ENCODE data around the gene TMEM81. TPM values are rescaled to one million over a fixed set of nuclear protein-coding genes. Genes with fewer than 3 reads are reported as not detected.

The TMEM81 gene
- total RNA-seq, 1 experiment from 2014 or later: 4.3 TPM

DNA sequence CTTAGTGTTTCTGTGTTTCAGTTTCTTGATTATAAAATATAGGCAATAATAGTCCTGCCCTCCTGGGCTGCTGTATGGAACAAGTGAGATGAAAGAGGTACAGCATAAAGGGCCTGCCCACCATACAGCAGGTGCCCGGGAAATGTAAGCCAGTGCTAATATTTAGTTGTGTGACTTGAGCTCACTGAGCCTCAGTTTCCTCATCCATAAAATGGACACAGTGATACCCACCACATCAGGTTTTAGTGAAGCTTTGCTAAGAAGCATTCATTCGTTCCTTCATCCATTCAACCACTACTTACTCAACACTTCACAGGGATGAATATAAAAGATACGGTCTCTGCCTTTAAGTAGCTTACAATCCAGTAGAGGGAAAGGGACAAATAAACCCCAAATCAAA is 21.4 kb downstream of the TMEM81 start:
- H3K9me3 ChIP-seq: no peaks in the 10 kb centered on the region
- peaks cover 6% of the 10 kb centered on the region; the same call in 1 of the 2 replicates for H3K4me1 ChIP-seq
- no peak for DNase-seq
- Mint-ChIP-seq H3K9me3 (ENCODE audit: unreplicated experiment) (no peaks in the 10 kb centered on the region), H3K27ac (ENCODE audit: unreplicated experiment) (no peak overlapping the region), H3K4me1 (ENCODE audit: low read depth, unreplicated experiment) (no peaks in the 10 kb centered on the region), H3K27me3 (ENCODE audit: insufficient read depth, unreplicated experiment) (peaks cover 2% of the 10 kb centered on the region), H3K36me3 (ENCODE audit: insufficient read depth, unreplicated experiment) (no peaks in the 10 kb centered on the region), H3K4me3 (ENCODE audit: unreplicated experiment) (no peak overlapping the region)
- no peak overlapping the region for H3K4me3 ChIP-seq (ENCODE audit: low read depth, low read length)
- no peaks in the 10 kb centered on the region; the same call in 1 of the 2 replicates for H3K36me3 ChIP-seq (ENCODE audit: control insufficient read depth, insufficient read depth, low read length)
- intact Hi-C loops (cut with micrococcal nuclease; ENCODE audit: unreplicated experiment): no loop called here
- TF ChIP-seq, protein P1, sequence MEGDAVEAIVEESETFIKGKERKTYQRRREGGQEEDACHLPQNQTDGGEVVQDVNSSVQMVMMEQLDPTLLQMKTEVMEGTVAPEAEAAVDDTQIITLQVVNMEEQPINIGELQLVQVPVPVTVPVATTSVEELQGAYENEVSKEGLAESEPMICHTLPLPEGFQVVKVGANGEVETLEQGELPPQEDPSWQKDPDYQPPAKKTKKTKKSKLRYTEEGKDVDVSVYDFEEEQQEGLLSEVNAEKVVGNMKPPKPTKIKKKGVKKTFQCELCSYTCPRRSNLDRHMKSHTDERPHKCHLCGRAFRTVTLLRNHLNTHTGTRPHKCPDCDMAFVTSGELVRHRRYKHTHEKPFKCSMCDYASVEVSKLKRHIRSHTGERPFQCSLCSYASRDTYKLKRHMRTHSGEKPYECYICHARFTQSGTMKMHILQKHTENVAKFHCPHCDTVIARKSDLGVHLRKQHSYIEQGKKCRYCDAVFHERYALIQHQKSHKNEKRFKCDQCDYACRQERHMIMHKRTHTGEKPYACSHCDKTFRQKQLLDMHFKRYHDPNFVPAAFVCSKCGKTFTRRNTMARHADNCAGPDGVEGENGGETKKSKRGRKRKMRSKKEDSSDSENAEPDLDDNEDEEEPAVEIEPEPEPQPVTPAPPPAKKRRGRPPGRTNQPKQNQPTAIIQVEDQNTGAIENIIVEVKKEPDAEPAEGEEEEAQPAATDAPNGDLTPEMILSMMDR (IDR thresholded peaks at IDR 0.05; ENCODE audit: insufficient read depth in 1 of 2, low read depth in 1 of 2, low read length in 1 of 2, severe bottlenecking in 1 of 2, unreplicated experiment in 1 of 2): no peak
- no TSS peak for BruUV-seq (replicated peaks)
- CTCF ChIA-PET: interaction anchor here (1.8 kb wide), 1 partner anchor 87 kb away, joined by 40 read pairs; no protein-coding TSS in a partner anchor
- no peaks in the 10 kb centered on the region for H3K27me3 ChIP-seq (replicated peaks; ENCODE audit: control insufficient read depth, insufficient read depth, low read length)
- POLR2A ChIA-PET: no interaction called here

DNA sequence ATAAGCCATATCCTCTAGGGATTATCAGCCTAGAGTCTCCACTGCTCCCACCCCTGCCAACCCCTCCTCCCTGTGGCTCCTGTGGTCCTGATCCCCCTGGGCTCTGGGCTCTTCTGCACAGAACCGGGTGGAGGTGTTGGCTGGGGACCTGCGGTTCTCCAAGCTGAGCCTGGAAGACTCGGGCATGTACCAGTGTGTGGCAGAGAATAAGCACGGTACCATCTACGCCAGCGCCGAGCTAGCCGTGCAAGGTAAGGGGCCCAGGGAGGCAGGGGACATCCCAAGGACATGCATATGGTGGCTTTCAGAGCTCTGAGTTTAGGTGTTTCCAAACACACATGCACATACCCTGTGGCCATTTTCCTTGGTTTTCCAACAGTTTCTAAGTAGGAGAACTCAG is 21.9 kb downstream of the TMEM81 start:
- no peaks in the 10 kb centered on the region for H3K9me3 Mint-ChIP-seq (ENCODE audit: unreplicated experiment)
- no peak overlapping the region for H3K4me3 Mint-ChIP-seq (ENCODE audit: unreplicated experiment)
- no peak overlapping the region for H3K4me3 ChIP-seq (ENCODE audit: low read depth, low read length)
- H3K27me3 Mint-ChIP-seq (ENCODE audit: insufficient read depth, unreplicated experiment): peaks cover 2% of the 10 kb centered on the region
- ChIA-PET CTCF (interaction anchor here (0.6 to 3.6 kb wide), 10 partner anchors 23 to 384 kb away, joined by 3 to 191 read pairs (median 10); no protein-coding TSS in a partner anchor), POLR2A (no interaction called here)
- no TSS peak for BruUV-seq (replicated peaks)
- TF ChIP-seq, protein P1 (IDR thresholded peaks at IDR 0.05; ENCODE audit: insufficient read depth in 1 of 2, low read depth in 1 of 2, low read length in 1 of 2, severe bottlenecking in 1 of 2, unreplicated experiment in 1 of 2): no peak
- no peak for DNase-seq
- H3K4me1 Mint-ChIP-seq (ENCODE audit: low read depth, unreplicated experiment): no peaks in the 10 kb centered on the region
- H3K27me3 ChIP-seq (replicated peaks; ENCODE audit: control insufficient read depth, insufficient read depth, low read length): no peaks in the 10 kb centered on the region
- H3K27ac Mint-ChIP-seq (ENCODE audit: unreplicated experiment): no peak overlapping the region
- intact Hi-C loops (cut with micrococcal nuclease; ENCODE audit: unreplicated experiment): no loop called here
- H3K4me1 ChIP-seq: peaks cover 6% of the 10 kb centered on the region; the same call in 1 of the 2 replicates
- no peaks in the 10 kb centered on the region; the same call in 1 of the 2 replicates for H3K36me3 ChIP-seq (ENCODE audit: control insufficient read depth, insufficient read depth, low read length)
- no peaks in the 10 kb centered on the region for H3K9me3 ChIP-seq
- no peaks in the 10 kb centered on the region for H3K36me3 Mint-ChIP-seq (ENCODE audit: insufficient read depth, unreplicated experiment)

DNA sequence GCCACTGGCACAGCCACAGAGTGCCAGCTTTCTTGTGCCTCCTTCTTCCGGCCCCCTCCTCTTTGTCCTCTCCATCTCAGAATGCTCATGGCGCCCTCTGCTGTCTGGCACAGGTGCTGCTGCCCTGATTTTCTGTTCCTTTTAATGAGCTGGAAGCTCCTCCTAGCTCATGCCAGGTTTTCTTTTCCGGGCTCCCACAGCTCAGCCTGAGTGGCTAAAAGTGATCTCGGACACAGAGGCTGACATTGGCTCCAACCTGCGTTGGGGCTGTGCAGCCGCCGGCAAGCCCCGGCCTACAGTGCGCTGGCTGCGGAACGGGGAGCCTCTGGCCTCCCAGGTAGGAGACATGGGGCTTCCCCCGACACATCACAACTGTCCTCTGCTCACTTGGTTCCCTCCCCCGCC is 22.6 kb downstream of the TMEM81 start:
- Mint-ChIP-seq H3K36me3 (ENCODE audit: insufficient read depth, unreplicated experiment) (no peaks in the 10 kb centered on the region), H3K9me3 (ENCODE audit: unreplicated experiment) (no peaks in the 10 kb centered on the region), H3K27ac (ENCODE audit: unreplicated experiment) (no peak overlapping the region), H3K4me1 (ENCODE audit: low read depth, unreplicated experiment) (no peaks in the 10 kb centered on the region), H3K4me3 (ENCODE audit: unreplicated experiment) (no peak overlapping the region), H3K27me3 (ENCODE audit: insufficient read depth, unreplicated experiment) (peaks cover 2% of the 10 kb centered on the region)
- ChIA-PET POLR2A (interaction anchor here (0.5 to 0.6 kb wide), 2 partner anchors 72 to 239 kb away, joined by 3 to 6 read pairs; no protein-coding TSS in a partner anchor), CTCF (interaction anchor here (0.6 to 3.6 kb wide), 55 partner anchors 9 to 618 kb away, joined by 3 to 191 read pairs (median 4); partner anchors contain the start of genes RBBP5, TMCC2 and TMEM81)
- intact Hi-C loops (cut with micrococcal nuclease; ENCODE audit: unreplicated experiment): loop anchor here (1.0 kb wide), 3 partner anchors 72 to 195 kb away; no protein-coding TSS in a partner anchor
- Histone ChIP-seq H3K4me1 (peaks cover 6% of the 10 kb centered on the region; the same call in 1 of the 2 replicates), H3K27me3 (replicated peaks; ENCODE audit: control insufficient read depth, insufficient read depth, low read length) (no peaks in the 10 kb centered on the region), H3K9me3 (no peaks in the 10 kb centered on the region), H3K36me3 (ENCODE audit: control insufficient read depth, insufficient read depth, low read length) (no peaks in the 10 kb centered on the region; the same call in 1 of the 2 replicates), H3K4me3 (ENCODE audit: low read depth, low read length) (no peak overlapping the region)
- TF ChIP-seq, protein P1 (IDR thresholded peaks at IDR 0.05; ENCODE audit: insufficient read depth in 1 of 2, low read depth in 1 of 2, low read length in 1 of 2, severe bottlenecking in 1 of 2, unreplicated experiment in 1 of 2): peak; percentile 87 to 91
- peak; percentile 71 to 82 for DNase-seq
- BruUV-seq (replicated peaks): no TSS peak
